GM19372 (cell line): ENCODE results near the gene PLD3.
"Not testable (repeated sequence)": the region's sequence is repeated elsewhere in the genome, so short reads cannot be mapped to it uniquely, and the experiment has no call there.

Experiments used
- ATAC-seq: cut with Tn5 transposase; IDR thresholded peaks from one replicate; pipeline ENCODE4 v1.9.1; 2021; ENCODE audit warnings: mild to moderate bottlenecking, low read depth, moderate library complexity; ENCODE audit not compliant: unreplicated experiment

Gene PLD3

GRCh38 chr19:40360708-40361241 is 12.3 kb downstream of the PLD3 start:
- no peak for ATAC-seq

GRCh38 chr19:40362160-40362559 is 13.7 kb downstream of the PLD3 start:
- no peak for ATAC-seq

- no peak for ATAC-seq
Observed at GRCh38 chr19:40363069-40363468, 14.6 kb downstream of the PLD3 start.

GRCh38 chr19:40365010-40365409 is 16.5 kb downstream of the PLD3 start:
- no peak for ATAC-seq

- no peak for ATAC-seq
Observed at GRCh38 chr19:40365613-40366401, 17.3 kb downstream of the PLD3 start.

- no peak for ATAC-seq
Observed at GRCh38 chr19:40366697-40367561, 18.4 kb downstream of the PLD3 start.

- no peak for ATAC-seq
Observed at GRCh38 chr19:40367577-40368434, 19.3 kb downstream of the PLD3 start.

- no peak for ATAC-seq
Observed at GRCh38 chr19:40369797-40370196, 21.3 kb downstream of the PLD3 start.

GRCh38 chr19:40370253-40370652 is 21.8 kb downstream of the PLD3 start:
- not testable (repeated sequence) for ATAC-seq

GRCh38 chr19:40370997-40371801 is 22.7 kb downstream of the PLD3 start:
- ATAC-seq = no peak

- no peak for ATAC-seq
Observed at GRCh38 chr19:40371802-40372122, 23.3 kb downstream of the PLD3 start.

- ATAC-seq = no peak
Observed at GRCh38 chr19:40374084-40374483, 25.6 kb downstream of the PLD3 start.

- ATAC-seq = no peak
Observed at GRCh38 chr19:40376286-40376862, 27.9 kb downstream of the PLD3 start.

- no peak for ATAC-seq
Observed at GRCh38 chr19:40377876-40378385, 29.4 kb downstream of the PLD3 start.

- ATAC-seq = no peak
Observed at GRCh38 chr19:40378509-40378908, 30.0 kb downstream of the PLD3 start.

GRCh38 chr19:40379446-40380198 is 31.1 kb downstream of the PLD3 start:
- no peak for ATAC-seq

- ATAC-seq = no peak
Observed at GRCh38 chr19:40380199-40381037, 31.9 kb downstream of the PLD3 start.

- ATAC-seq = no peak
Observed at GRCh38 chr19:40381321-40381720, 32.8 kb downstream of the PLD3 start.
